ENCODE measurements around the gene NONO. TPM values are rescaled to one million over a fixed set of nuclear protein-coding genes. Genes with fewer than 3 reads are reported as not detected.

NONO gene
- total RNA-seq, 1 donor from 2014 or later, result 233 TPM

DNA sequence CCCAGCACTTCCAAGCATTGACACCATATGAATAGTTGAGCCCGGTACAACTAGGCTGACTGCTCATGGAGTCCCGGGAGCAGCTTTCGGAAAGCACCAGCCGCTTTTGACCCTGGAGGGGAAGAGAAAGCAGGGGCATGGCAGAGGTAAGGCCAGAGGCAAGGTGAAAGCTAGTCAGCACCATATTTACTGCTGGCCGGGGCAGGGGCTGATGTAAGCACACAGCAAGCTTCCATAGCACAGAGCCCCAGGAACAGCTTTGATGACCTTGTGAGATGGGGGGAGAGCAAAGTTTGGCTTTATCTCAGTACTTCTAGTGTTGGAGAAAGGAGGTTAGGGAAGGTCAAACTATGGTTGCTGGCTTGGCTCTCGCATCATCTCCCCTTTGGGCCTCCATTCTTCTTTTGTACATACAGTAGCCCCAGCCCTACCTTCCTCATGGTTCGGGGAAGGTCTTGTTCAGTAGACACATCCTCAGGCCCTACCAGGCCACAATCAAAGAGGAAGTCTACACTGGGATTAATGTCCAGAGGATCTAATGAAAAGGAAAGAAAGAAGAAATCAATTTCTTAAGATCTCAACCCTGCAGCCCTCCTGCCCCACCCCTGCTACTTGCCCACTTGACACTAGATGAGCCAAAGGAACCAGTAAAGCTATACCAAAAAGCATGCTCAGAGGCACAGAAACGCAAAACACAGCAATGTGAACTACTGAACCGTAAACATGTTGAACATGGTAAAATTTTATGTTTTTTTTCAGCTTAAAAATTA, 38.9 kb upstream of the NONO start:
- Histone ChIP-seq H3K36me3 (peaks cover 84% of the 10 kb centered on the region), H3K4me1 (no peaks in the 10 kb centered on the region), H3K27me3 (ENCODE audit: low read depth) (no peaks in the 10 kb centered on the region), H3K27ac (no peak overlapping the region), H3K9me3 (no peaks in the 10 kb centered on the region), H3K4me3 (no peak overlapping the region)
- intact Hi-C loops (cut with DNase I), result no loop called here
- ATAC-seq (no peak), DNase-seq (no peak)
- TF ChIP-seq, protein P1, sequence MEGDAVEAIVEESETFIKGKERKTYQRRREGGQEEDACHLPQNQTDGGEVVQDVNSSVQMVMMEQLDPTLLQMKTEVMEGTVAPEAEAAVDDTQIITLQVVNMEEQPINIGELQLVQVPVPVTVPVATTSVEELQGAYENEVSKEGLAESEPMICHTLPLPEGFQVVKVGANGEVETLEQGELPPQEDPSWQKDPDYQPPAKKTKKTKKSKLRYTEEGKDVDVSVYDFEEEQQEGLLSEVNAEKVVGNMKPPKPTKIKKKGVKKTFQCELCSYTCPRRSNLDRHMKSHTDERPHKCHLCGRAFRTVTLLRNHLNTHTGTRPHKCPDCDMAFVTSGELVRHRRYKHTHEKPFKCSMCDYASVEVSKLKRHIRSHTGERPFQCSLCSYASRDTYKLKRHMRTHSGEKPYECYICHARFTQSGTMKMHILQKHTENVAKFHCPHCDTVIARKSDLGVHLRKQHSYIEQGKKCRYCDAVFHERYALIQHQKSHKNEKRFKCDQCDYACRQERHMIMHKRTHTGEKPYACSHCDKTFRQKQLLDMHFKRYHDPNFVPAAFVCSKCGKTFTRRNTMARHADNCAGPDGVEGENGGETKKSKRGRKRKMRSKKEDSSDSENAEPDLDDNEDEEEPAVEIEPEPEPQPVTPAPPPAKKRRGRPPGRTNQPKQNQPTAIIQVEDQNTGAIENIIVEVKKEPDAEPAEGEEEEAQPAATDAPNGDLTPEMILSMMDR (IDR thresholded peaks at IDR 0.05), result no peak

DNA sequence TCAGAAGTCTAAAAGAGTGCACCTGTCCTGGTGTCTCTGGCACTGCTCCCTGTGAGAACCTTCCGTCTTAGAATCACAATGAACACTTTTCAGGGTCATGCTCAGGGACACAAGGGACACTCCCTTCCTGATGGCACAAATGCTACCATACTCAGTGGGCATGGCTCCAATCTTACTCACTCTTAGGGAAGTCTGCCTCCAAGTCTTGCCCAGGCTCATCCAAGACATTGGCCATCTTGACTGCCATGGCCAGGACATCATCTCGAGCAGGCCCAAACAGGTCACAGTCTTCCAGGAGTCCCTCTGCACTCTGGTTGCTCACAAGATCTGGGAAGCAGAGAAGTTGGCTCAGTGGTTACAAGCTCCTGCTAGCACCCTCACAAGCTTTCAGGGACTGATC, 38.3 kb upstream of the NONO start:
- DNase-seq (no peak), ATAC-seq (no peak)
- intact Hi-C loops (cut with DNase I), result no loop called here
- Histone ChIP-seq H3K9me3 (no peaks in the 10 kb centered on the region), H3K4me3 (no peak overlapping the region), H3K36me3 (peaks cover 89% of the 10 kb centered on the region), H3K27ac (no peak overlapping the region), H3K4me1 (no peaks in the 10 kb centered on the region), H3K27me3 (ENCODE audit: low read depth) (no peaks in the 10 kb centered on the region)
- TF ChIP-seq, protein P1 (IDR thresholded peaks at IDR 0.05), result no peak

DNA sequence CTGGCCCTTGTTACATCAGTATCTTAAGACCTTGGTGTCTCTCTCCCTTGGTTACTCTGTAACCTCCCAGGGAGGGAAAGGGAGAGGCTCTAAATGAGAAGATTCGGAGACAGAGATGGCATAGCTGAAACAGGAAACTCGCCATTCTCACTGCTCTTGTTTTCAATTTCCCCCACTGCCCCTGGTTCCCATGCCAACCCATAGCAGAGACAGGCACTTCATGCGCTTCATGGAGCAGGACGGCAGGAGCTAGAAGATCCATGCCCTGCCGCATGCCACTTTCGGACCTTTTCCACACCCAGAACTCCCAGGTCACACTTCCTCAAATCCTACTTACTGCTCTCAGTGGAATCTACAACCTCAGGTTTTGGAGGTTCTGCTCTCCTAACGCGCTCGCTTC, 32.6 kb upstream of the NONO start:
- H3K36me3 ChIP-seq, result peaks cover 46% of the 10 kb centered on the region
- H3K4me1 ChIP-seq, result peaks cover 11% of the 10 kb centered on the region
- H3K27me3 ChIP-seq (ENCODE audit: low read depth), result no peaks in the 10 kb centered on the region
- no peak overlapping the region for H3K27ac ChIP-seq
- H3K4me3 ChIP-seq, result no peak overlapping the region
- intact Hi-C loops (cut with DNase I), result no loop called here
- TF ChIP-seq, protein P1 (IDR thresholded peaks at IDR 0.05), result no peak
- DNase-seq (no peak), ATAC-seq (no peak)
- H3K9me3 ChIP-seq, result no peaks in the 10 kb centered on the region

DNA sequence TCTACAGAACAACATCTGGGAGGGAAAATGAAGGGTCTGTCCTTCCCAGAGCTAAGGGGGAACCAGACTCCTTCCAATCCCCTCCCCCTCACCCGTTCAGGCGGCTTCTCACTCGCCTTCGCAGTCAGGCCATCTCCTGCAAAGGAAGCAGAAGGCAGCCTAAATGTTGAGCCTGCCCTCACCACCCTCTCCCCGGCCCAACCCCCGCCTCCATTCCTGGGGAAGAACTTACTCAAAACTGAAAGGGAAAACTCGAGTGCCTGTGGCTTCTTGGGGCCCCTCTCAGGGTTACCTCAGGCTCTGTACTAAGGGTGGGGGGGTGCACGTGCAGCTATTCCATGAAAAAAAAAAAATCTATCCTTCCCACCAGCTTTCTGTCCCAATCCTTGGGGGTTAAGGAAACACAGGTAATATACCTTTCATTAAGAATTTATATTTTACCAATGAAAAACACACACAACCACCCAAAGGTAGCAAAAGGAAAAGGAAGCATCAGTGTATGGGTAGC, 31.9 kb upstream of the NONO start:
- Histone ChIP-seq H3K36me3 (peaks cover 39% of the 10 kb centered on the region), H3K27me3 (ENCODE audit: low read depth) (no peaks in the 10 kb centered on the region), H3K4me3 (no peak overlapping the region), H3K9me3 (no peaks in the 10 kb centered on the region), H3K4me1 (peaks cover 11% of the 10 kb centered on the region), H3K27ac (no peak overlapping the region)
- intact Hi-C loops (cut with DNase I), result no loop called here
- TF ChIP-seq, protein P1 (IDR thresholded peaks at IDR 0.05), result no peak
- ATAC-seq, result no peak
- DNase-seq, result no peak

DNA sequence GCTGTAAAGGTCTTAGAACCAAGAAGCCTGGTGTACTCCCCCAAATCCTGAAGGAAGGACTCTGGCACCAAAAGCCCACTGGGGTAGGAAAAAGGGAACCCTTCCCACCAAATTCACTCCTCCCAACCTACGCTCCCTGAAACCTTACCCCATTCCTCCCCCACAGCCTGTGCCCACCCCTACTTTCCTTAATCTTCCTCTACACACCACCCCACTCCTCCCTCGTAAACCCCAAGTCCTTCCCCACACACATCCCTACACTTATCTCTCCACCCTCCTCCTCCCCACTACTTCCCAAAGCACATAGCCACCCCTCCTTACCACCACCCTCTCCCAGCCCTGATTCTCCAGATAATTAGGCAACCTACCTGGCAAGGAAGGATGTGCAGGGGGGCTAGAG, 31.2 kb upstream of the NONO start:
- H3K4me1 ChIP-seq, result peaks cover 11% of the 10 kb centered on the region
- H3K27me3 ChIP-seq (ENCODE audit: low read depth), result no peaks in the 10 kb centered on the region
- no peak overlapping the region for H3K4me3 ChIP-seq
- peaks cover 32% of the 10 kb centered on the region for H3K36me3 ChIP-seq
- TF ChIP-seq, protein P1 (IDR thresholded peaks at IDR 0.05), result no peak
- no peak for ATAC-seq
- no peak for DNase-seq
- intact Hi-C loops (cut with DNase I), result no loop called here
- H3K27ac ChIP-seq, result no peak overlapping the region
- H3K9me3 ChIP-seq, result no peaks in the 10 kb centered on the region
